ENCODE measurements around the gene ZNF747.
"Not testable (repeated sequence)": the region's sequence is repeated elsewhere in the genome, so short reads cannot be mapped to it uniquely, and the experiment has no call there.

ZNF747 gene

DNA sequence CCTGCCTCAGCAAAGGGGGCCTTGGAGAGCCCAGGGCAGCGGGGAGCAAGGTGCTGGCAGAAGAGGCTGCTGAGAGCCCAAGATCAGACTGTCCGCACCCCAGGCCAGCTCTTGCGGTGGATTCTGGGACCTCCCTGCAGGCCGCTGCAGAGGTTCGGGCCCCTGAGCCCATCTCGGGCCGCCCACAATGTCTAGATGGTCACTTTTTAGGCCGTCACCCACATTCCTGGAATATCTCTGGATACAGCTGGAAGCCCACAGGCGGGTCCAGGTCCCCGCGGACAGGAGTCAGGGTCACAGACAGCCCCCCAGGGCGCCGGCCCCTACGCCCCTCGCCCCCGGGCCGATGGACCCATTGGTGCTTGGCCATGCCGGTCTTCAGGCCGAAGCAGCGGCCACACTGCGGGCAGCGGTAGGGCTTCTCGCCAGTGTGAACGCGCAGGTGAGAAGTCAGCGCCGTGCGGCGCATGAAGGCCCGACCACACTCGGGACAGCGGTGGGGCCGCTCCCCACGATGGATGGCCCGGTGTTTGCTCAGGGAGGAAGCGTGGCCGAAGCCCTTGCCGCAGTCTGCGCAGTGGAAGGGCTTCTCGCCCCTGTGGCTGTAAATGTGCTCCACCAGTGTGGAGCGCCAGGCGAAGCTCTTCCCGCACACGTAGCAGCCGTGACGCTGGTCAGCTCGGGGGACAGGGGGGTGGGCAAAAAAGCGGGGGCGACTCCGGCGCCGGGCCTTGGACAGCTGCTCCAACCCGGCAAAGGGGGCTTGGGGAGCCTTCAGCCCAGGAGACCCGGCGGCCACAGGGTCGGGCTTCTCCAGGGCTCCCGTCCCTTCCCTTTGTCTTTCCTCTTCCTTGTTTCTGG, 2.1 kb downstream of the ZNF747 start:
- DNase-seq: no peak

GRCh38 chr16:30530163-30531037, 4.3 kb downstream of the ZNF747 start:
- DNase-seq: no peak

- no peak for DNase-seq
These were observed 5.7 kb downstream of the ZNF747 start for GRCh38 chr16:30528799-30529457.

GRCh38 chr16:30527635-30528178, 7.0 kb downstream of the ZNF747 start:
- DNase-seq: no peak

- DNase-seq: peak; percentile 98
These were observed 7.6 kb downstream of the ZNF747 start for GRCh38 chr16:30526823-30527634.

DNA sequence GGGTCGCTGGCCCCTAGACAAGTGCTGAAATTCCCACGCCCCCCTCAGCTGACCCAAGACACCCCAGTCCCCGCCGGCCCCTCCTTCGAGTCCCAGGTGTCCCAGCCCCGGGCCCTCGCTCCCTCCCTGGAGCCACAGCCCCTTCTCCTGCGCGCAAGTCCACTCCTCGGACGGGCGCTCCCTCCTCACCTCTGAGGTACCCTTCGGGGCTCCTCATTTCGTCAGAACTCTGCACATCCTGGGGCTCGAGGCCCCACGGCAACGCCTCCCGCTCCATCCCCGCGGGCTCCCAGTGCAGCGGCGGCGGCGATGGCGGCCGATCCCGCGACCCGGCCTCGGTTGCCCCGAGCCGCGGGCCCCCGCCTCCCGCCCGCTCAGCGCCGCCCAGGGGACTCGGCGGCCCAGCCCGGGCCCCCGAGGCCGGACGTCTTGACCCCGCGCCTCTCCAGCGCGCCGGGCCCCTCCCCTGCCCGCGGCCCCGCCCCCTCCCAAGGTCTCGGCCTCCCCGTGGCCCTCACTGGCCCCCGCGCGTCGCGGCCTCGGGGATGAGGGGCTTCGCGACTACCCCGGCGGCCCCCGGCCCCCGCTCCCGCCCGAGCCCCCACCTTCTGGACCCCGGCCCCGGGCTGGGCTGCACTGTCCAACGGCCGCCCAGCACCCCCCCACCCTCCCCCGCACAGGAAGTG, 8.4 kb downstream of the ZNF747 start, which contains the start of gene ZNF768:
Gene ZNF768, minus strand, starts transcription at position 430 of the 686 bp plus-strand sequence. Its CDS starts 153 bp downstream, at position 277.
- DNase-seq: no peak

- no peak for DNase-seq
These were observed 8.9 kb downstream of the ZNF747 start for GRCh38 chr16:30525844-30526136.

DNA sequence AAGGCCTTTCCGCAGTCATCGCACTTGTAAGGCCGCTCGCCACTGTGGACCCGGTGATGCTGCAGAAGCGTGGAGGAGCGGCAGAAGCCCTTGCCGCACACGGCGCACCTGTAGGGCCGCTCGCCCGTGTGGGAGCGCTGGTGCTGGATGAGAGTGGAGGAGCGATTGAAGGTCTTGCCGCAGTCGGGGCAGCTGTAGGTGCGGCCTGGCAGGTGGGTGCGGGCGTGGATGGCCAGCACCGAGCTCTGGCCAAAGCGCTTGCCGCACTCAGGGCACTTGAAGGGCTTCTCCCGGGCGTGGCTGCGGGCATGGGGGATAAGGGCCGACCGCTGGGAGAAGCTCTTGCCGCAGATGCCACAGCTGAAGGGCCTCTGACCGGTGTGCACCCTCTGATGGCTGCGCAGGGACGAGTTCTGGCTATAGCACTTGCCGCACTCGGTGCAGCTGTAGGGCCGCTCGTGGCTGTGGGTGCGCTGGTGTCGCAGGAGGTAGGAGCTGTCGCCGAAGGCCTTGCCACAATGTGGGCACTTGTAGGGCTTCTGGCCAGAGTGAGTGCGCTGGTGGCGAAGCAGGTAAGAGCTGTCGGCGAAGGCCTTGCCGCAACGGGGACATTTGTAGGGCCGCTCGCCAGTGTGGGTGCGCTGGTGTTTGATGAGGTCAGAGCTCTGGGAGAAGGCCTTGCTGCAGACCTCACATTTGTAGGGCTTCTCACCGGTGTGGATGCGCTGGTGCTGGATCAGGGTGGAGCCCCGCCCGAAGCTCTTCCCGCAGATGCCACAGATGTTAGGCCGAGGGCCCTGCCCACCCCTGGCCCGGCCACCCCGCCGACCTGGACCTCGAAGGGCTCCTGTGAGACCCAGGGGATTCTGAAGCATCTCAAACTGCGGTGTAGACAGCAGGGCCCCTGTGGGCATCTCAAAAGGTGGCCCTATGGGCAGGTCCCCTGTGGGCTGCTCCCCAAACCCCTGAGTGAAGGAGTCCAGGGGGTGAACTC, 9.8 kb downstream of the ZNF747 start:
- no peak for DNase-seq

DNA sequence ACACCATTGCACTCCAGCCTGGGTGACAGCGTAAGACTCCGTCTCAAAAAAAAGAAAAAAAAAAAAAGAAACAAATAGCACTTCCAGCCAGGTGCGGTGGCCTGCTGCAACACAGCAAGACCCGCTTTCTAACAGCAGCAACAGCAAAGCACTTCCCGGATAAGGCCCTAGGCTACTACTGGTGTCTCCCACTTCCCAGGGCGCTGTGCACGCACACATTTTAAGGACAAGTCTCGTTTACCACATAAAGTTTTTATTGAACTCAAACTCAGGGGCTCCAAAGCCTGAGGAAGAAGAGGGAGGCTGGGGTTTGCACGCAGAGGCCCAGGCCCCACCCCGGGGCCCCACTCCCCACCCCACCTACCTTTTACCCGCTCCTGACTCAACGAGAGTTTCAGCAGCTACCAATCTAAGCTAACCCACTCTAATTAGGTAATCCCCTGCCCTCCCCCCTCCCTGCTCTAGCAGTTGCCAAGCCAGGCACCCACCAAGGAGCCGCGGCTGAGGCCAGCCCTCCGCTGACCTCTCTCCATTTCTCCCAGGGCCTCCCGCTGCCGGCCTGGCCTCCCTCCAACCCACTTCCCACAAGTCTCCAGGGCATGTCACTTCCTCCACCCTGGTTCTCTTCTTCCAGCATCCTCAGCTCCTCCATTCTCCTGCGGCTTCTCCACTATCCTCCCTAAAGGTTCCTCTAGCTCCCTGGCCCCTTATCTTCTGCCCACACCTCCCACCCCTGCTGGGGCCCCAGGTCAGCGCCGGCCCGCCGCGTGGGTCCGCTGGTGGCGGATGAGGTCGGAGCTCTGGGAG, 10.7 kb downstream of the ZNF747 start:
- DNase-seq: no peak

GRCh38 chr16:30522702-30523463, 11.8 kb downstream of the ZNF747 start:
- not testable (repeated sequence) for DNase-seq

DNA sequence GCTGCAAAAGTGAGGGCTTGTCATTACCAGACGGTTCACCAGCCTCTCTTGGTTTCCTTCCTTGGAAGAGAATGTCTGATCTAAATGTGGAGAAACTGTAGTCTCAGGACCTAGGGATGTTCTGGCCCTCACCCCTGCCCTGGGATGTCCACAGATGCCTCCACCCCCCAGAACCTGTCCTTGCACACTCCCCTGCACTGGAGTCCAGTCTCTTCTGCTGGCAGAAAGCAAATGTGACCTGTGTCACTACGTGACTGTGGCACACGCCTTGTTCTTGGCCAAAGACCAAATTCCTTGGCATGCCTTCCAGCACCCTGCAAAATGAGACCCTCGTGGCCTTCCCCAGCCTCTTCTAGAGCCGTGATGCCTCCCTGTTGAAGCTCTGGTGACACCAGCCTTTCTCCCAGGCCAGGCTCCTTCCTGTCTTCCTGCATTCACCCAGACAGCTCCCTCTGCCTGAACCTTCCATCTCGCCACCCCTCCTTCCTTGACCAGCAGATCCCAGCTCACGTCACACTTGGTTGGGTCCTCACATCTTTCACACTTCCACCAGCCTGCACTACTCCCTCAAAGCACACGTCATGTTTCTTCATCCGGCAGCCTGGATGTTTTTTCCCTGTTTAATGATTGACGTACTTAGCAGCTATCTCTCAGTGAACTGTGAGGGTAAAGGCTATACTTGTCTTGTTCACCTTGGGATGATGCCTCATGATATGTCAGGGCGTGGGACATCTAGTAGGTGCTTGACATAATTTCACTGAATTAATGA, 12.6 kb downstream of the ZNF747 start:
- no peak for DNase-seq

- no peak for DNase-seq
These were observed 13.2 kb downstream of the ZNF747 start for GRCh38 chr16:30521476-30521872.

- DNase-seq: no peak
These were observed 15.3 kb downstream of the ZNF747 start for GRCh38 chr16:30519120-30520049.

GRCh38 chr16:30518552-30518951, 16.1 kb downstream of the ZNF747 start:
- DNase-seq: no peak

- DNase-seq: no peak
These were observed 19.4 kb downstream of the ZNF747 start for GRCh38 chr16:30515275-30515674.

- DNase-seq: no peak
These were observed 23.1 kb downstream of the ZNF747 start for GRCh38 chr16:30511509-30511908.
